Jurkat, Clone E6-1 (cell line): ENCODE measurements around the gene PISD.

Experiments
- DNase-seq: peaks from one replicate; pipeline ENCODE4 v3.0.0-alpha.2; 2011; ENCODE audit warnings: low read depth, low spot score
- H3K4me3 ChIP-seq: 2 replicates; pipeline ENCODE4 v1.5.1; 2011; ENCODE audit warnings: mild to moderate bottlenecking, low read length, control low read depth, moderate library complexity

Gene PISD

DNA sequence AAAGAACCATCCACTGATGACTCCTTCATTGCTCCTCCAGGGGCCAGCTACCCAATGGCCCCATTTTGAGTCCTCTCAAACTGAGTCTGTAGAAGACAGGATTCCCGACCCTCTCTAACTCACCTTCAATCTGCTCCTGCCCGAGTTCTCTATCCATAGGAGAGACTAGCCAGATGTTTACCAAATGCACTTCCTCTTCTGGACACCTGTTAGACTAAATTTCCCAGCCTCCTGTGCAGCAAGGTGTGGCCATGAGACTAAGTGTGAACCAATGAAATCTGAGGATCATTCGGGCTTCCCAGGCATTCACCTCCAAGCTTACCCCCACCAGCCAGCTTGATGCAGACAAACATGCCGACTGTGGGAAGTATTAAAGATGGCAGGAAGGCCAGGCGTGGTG lies 7.6 kb downstream of the PISD start:
- no peak overlapping the region for H3K4me3 ChIP-seq
- DNase-seq: no peak

DNA sequence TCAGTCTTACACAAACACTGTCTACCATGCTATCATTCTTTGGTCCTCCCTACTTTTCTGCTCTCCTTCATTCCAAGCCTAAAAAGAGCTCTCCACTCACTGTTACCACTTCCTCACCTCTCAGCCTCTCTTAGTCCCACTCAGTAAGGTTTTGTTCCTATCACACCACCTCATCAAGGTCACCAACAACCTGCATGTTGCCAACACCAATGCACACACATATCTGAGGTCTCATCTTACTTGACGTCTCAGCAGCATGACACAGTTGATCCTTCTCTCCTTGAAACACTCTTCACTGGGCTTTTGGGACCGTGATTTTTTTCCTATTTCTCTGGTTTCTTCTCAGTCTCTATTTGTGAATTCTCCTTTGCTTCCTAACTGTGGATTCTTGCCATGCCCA lies 8.1 kb downstream of the PISD start:
- no peak for DNase-seq
- H3K4me3 ChIP-seq: no peak overlapping the region

DNA sequence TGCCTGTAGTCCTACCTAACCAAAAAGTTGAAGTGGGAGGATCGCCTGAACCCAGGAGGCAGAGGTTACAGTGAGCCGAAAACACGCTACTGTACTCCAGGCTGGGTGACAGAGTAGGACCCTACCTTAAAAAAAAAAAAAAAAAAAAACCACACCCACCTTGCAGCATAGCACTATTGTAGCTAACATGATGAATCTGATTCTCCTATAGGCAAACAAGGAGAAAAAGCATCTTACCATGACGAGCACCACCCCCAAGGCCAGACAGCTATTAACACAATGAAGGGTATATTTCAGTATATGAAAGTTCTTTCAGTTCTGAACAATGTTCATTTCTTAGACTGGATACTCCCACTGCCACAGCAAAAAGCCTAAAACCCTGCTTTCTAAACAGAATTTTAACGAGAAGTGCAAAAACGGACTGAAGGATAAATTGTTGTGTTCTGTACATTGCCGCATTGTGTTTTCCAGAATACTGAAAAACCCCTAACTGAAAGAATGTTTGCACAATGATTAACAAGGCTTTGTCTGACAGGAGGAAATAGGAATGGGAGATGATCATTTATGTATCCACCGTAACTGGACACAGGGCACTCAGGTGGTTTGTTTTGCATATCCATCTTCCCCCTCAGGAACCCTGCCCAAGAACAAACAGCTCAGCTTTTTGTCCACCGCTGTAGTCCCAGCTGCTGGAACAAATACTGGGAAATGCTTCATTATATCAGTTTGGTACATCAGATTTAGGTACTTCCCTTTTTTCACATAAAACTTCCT lies 8.9 kb downstream of the PISD start:
- no peak for DNase-seq
- no peak overlapping the region for H3K4me3 ChIP-seq

DNA sequence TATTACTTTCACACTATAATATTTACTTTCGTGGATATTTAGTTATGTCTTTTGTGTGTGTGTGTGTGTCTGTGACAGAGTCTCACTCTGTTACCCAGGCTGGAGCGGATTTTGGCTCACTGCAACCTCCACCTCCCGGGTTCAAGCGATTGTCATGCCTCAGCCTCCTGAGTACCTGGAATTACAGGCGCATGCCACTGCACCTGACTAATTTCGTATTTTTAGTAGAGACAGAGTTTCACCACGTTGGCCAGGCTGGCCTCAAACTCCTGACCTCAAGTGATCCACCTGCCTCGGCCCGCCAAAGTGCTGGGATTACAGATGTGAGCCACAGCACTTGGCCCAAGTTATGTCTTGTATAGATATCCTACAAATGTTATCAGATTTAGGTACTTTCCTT lies 9.9 kb downstream of the PISD start:
- no peak for DNase-seq
- no peak overlapping the region for H3K4me3 ChIP-seq

DNA sequence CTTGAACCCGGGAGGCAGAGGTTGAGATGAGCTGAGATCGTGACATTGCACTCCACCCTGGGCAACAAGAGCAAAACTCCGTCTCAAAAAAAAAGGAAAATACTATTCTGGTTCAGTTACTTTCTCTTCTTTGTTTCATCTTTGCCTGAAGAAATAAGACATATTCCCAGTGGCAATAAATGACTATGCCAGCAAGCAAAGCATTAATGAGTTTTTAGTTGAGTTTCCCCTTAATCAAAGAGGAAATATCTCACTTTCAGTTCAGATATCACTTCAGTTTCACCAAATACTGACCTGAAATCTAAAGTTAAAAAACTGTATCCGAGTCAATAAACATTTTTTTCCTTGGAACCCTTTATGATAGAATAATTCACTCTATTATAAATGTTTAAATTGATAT lies 10.4 kb downstream of the PISD start:
- no peak overlapping the region for H3K4me3 ChIP-seq
- DNase-seq: no peak

DNA sequence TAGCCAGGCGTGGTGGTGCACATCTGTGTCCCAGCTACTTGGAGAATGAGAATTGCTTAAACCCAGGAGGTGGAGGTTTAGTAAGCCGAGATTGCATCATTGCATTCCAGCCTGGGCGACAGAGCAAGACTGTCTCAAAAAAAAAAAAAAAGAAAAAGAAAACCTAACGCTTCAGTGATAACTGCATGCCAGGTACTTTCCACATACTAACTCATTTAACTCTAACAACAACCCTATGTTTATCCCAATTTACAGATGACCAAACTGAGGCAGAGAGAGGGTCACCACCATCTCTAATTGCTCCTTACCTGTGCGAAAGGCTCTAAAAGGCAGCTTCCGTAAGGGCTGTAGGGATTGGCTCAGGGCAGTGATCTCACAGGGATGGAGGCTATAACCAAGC lies 11.6 kb downstream of the PISD start:
- no peak for DNase-seq
- H3K4me3 ChIP-seq: no peak overlapping the region

DNA sequence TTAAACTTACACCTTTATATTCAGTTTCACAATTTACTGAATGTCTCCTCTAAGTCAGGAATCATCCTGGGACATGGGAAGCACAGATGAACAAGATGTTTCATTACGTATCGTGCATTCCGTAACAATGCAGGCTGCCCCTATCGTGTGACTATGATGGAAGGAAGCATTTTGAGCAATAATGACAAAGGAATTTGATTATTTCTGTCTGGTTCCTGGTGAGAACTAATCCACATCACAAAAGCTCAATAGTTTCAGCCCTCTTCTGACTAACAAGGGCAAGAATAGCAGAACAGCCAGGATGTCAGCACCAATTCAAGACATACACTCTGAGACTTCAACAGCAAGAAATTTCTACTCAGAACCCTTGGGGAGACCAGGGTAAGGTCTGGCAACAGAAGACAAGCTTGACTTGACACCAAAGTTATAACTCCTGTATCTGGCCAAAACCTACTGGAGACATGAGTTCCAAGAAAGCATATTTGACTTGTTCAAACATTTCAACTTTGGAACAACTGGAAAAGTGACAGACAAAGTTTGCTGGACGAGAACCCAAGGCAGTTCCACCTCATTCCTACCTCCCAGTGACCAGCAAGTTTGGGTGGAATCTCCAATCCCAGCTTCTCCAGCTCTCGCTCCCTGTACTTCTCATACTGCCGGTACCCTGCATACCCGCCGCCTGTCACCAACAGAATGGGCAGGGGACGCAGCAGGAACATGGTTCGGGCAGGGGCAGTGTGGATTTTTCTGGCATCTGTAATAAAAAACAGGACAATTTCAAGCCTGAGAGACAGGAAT lies 14.3 kb downstream of the PISD start:
- no peak for DNase-seq
- H3K4me3 ChIP-seq: no peak overlapping the region

DNA sequence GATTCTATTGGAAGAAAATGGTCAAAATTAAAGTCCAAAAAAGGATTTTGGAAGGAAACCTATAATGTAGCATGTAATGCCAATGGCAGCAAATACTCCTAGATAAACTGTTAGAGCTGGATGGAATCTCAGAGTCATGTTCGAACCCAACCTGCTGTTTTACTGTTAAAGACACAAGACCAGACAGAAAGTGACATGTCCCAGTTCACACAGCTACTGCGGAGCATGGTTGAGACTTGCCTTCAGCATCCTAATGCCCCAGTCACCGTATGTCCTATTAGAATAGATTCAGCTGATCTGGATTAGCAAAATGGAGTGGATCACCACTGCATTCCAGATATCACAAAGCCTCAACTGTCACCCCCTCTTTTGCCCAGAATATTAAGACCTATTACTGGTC lies 14.9 kb downstream of the PISD start:
- no peak overlapping the region for H3K4me3 ChIP-seq
- DNase-seq: no peak

DNA sequence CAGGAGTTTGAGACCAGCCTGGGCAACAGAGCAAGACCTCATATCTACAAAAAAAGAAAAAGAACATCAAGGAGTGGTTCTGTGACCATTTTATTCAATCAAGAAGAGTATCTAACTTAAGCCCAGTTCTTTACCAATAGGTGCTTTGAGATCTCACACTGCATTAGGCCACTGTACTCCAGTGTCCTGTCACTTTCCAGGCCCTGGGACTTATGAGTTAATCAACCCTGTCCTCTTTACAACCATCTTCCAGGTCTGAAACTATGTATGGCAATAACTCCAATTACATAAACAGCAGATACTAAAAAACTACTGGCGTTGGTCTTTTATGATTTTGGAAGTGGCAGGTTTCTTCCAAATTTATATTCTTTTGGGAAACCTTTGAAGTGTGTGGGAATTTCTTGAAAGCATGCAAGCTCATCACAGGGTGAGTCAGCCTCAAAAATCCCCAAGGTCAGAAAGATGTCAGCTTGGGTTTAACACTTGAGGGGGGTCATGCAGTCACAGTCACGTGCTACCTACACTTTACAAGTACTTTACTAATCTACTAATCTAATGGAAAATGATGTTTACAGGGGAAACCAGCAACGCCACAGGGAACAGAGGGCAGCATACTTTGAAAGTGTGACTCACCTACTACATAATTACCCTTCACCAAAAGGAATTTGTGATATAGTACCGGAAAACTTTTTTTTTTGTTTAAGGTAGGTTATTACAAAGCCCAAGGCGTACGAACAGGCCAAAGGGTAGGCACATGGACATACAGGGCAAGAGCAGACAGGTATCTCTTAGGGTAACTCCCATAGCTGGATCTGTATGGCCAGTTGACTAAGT lies 15.6 kb downstream of the PISD start:
- no peak for DNase-seq

DNA sequence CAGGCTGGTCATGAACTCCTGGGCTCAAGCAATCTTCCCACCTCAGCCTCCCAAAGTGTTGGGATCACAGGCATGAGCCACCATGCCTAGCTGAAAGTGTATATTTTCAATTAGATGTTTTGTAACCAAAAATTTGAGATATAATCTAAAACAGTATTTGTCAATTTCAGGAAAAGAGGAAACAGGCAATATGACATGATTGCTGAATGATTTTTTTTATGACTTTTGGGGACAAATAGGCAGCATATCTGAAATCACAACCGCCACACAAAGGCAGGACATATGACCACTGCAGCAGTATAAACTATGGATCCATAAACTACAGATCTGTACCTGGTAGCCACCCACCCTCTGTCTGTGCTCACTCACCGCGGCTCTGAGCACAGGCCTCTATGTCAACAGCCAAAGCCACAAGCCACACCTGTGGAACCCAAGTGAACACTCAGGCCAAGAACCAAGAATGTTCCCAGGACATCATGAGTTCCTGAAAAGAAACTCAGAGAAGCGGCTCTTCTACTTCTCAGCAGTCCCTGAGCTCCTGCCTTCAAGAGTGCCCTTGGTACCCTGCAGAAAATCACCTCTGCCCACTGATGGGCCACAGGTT lies 22.5 kb downstream of the PISD start:
- H3K4me3 ChIP-seq: no peak overlapping the region
- DNase-seq: no peak

More for the DNA sequence above, 15.6 kb downstream of the PISD start:
- H3K4me3 ChIP-seq: no peak overlapping the region

DNA sequence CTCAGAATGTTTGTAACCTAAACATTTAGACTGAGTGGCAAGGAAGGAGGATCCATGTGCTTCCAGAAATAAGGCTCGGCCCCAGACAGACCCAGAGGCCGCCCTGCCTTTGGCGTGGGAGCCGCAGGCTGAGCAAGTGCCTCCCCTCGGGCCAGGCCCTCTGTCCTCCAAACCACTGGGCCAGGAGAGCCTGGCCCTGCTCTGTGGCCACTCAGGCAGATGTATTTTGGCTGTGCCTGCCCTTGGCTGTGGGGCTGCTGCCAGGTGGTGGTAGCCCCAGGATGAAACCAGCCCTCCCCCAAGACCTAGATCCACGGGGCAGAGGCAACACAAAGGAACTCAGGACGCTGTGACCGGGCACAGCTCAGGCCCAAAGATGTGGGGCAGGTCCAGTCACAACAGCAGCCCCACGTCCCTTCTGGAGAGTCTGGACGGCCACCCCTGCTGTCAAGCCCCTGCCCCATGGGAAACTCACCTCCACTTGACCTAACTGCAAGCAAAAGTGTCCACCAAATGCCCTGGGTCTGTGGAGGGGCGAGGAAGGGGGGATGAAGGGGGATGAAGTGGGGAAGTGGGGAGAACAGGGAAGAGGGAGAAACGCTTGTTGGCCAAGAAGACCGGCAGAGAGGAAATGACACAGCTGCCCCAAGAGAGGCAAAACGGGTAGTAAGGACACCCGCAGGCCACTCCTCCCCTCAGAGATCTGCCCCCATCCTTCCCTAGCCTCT lies 24.0 kb downstream of the PISD start:
- H3K4me3 ChIP-seq: no peak overlapping the region
- no peak for DNase-seq

DNA sequence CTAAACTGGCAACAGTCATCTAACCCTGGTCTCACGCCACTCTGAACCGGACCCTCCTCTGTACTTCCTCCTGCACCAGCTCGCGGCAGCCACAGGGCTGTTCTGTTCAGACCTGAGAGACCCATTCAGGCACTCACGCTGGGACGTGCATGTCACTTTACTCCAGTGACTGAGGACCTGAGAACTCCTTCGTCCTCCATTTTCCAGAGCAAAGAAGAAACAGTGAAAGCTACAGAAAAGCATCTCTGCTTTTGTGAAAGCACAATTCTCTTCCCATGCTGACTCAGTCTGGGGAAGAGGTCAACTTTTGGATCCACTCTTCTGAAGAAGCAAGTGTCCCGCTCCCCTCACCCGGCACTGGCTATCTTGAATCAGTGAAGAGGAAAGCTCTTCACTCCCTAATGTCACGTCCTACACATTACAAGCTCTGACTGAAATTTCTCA lies 24.5 kb downstream of the PISD start:
- H3K4me3 ChIP-seq: no peak overlapping the region
- no peak for DNase-seq

DNA sequence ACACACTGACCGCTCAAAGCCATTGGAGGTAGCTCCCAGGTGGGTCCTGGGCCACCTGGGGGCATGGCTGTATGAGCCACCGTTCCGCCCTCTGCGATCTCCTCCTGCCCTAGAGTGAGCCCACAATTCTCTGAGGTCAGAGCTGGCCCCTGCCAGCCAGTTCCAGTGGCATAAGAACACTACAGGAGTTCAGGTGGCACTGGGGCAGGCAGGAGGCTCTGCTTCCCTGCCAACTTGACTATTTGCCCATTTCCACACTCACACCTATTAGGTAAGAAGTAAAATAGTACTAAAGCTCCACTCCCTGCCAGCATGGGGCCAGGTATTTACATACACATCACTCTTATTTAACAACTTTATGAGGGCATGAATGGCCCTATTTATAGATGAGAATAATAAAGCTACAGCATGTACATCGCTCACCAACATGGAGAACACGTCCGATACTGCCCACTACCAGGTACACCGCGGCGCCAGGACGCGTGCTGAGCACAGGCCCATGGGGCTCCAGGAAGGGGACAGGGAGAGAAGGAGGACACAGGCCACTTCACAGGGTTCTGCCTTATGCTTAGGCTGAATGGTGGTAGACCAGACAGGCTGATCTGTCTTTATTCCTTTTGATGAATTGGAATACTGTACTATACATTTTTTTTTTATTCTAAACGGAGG lies 26.2 kb downstream of the PISD start:
- no peak overlapping the region for H3K4me3 ChIP-seq
- DNase-seq: no peak

DNA sequence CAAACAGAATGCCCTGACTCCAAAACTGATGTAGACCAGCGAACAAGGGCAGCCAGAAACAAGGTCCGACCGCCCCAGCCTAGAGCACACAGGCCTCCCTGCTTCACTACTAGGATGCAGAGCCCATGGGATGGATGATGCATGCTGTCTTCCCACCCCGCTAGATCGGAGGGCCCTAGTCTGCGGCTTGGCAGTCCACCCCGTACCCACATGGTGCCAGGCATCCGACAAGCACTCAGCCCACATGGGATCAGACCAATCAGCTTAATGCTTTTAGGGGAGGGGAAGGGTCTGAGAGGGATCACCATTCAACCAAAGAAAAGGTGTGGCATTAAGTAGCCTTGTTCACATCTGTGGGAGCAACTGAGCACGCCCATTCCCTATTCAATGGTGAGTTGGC lies 30.6 kb downstream of the PISD start:
- no peak for DNase-seq
- no peak overlapping the region for H3K4me3 ChIP-seq

DNA sequence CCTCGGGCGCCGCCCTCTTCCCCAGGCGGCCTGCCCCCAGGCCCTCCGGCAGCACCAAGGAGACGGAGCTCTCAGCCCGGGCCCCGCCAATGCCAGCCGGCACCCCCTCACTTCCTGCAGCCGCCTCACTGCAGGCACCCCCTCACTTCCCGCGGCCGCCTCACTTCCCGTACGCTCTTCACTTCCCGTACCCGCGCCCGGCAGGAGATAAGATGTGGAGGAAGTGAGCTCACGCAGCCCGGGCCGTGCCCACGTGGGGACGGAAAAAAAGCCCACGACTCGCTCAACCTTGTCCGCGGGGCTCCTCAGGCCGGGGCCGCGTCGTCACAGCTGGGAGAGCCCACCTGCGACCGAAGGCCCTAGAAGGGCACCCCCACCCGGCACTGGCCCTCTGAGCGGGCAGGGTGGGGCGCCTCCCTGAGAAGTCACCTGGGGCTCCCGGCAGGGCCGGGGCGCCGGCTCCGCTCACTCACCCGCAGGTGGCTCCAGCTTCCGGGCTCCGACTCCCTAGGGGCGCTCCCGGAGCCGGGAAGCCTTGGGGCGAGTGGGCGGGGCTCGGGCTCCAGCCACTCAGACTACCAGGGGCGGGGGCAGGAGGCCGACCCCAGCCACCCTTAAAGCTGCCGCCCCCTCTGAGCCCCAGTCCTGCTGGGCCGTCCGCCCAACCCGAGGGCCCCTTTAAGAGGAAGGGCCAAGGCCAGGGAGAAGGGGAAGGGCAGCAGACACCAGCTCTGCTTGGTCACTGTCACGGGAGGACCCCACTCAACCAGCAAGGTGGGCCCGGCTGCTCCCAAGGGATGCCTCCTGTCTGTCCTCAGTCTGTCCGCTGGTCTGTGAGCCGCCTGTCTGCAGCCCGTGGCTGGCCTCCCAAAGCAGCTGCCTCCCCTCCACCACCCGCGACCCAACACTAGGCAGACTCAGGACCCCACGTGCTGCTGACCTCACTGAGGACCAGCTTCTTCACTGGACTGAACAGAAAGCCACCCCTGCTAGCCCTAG lies 31.4 kb downstream of the PISD start:
- H3K4me3 ChIP-seq: peak overlapping the region; percentile 84
- DNase-seq: peak; percentile 77

DNA sequence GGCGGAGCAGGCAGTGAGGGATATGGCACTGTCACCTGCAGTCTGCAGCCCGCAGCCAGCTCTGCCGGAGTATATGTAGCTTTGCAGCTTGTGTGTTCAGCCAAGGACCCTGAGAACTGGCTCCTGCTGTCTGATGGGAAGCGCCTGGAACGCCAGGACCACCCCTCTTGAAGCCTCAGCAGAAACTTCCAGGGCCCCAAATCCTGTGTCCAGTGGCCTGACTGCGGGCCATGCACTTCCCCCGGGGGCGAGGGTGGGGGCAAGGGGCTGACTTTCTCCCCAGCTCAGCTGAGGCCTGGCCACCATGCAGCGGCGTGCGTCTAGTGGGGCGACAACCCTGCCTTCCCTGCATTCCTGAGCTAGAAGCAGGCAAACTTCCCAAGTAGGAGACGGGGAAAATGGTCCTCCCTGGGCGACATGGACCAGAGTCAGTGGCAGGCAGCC lies 32.3 kb downstream of the PISD start:
- DNase-seq: no peak
- H3K4me3 ChIP-seq: peak overlapping the region; percentile 84
